GM18526 (cell line): ENCODE measurements around the gene RNU6-9.

Source experiments
- POLR2A ChIP-seq: IDR thresholded peaks from 3 replicates; pipeline ENCODE4 v1.6.1; 2011; ENCODE audit not compliant: insufficient read length; ENCODE audit errors: extremely low read depth

RNU6-9 gene

DNA sequence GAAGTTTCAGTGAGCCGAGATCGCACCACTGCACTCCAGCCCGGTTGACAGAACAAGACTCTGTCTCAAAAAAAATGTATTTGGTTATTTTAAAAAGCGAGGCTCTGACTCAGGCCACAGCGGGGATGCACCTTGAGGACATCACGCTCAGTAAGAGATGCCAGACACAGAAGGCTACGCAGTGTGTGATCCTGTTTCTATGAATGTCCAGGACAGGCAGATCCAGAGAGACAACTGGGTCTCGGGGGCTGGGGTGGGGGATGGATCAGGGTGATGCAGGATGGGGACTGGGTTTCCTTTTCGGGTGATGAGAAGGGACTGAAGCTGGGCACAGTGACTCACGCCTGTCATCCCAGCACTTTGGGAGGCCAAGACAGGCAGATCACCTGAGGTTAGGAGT is 5.7 kb upstream of the RNU6-9 start:
- TF ChIP-seq POLR2A = no peak

DNA sequence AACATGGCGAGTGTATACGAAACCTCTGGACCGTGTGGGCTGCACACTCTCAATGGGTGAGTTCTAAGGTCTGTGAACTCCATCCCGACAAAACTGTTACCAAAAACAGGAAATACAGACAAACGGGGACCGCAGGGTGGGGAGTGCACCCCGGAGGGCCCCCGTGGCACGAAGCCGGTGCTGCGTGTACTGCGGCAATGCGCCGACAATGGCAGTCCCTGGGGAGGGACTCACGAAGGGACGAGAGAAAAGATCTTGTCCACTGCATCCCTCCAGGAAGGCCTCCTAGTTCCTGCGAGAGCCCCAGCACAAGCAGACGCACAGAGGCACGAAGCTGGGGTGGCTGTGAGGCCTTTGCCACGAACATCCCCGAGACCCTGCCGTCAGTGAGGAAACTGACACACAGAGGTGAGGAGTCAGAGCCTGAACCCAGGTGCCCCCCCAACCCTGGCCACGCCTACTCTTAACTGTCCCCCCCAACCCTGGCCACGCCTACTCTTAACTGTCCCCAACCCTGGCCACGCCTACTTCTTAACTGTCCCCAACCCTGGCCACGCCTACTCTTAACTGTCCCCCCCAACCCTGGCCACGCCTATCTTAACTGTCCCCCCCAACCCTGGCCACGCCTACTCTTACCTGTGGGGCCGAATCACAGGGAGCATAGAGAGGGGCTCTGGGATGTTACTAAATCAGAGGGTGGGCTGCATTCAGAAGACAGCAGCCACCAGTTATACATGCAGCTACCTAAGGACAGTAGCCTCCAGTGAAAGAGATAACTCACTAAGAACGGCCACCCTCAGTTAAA is 4.5 kb upstream of the RNU6-9 start:
- no peak for TF ChIP-seq POLR2A

DNA sequence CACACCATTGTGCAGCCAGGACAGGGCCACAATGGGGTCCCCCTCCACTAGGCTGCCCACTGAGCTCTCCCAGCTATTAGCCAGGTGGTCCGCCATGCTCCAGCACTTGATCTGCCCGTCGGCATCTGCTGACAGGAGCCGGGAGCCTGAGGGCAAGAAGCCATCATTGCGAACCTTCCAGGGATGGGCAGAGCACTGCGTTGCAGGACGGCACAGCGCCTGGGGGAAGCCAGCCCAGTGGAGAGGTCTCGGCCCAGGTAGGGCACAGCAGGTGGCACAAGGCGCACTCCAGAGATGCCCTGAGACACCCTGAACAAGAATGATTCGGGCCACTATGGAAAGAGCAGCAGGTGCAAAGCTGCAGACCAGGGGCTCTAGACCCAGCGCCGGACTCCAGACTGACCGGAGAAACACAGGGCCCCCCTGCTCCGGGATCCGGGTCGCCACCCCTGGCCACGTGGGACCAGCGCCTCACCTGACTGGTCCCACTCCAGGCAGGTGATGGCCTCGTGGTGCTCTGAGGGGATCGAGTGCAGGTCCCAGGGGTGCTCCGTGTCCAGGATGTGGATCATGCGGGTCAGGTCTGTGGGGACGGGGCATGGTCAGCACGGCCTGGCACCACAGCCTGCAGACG is 3.5 kb upstream of the RNU6-9 start:
- no peak for TF ChIP-seq POLR2A

DNA sequence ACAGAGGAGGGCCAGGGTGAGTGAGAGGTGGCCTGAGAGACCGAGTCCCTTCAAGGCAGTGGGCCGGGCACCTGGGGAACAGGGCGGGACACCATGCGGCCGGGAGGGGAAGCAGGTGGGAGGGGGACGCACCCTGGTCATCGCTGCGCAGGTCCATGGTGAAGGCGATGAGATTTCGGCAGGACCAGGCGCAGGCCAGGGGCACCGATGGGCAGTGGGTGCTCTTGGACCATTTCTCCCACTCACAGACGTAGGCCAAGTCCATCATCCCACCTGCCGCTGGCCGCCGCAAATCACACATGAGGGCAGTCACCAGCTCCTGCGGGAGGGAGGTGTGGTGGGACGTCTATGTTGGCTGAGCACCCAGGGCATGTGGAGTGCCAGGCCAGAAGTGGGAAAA is 2.5 kb upstream of the RNU6-9 start:
- no peak for TF ChIP-seq POLR2A

DNA sequence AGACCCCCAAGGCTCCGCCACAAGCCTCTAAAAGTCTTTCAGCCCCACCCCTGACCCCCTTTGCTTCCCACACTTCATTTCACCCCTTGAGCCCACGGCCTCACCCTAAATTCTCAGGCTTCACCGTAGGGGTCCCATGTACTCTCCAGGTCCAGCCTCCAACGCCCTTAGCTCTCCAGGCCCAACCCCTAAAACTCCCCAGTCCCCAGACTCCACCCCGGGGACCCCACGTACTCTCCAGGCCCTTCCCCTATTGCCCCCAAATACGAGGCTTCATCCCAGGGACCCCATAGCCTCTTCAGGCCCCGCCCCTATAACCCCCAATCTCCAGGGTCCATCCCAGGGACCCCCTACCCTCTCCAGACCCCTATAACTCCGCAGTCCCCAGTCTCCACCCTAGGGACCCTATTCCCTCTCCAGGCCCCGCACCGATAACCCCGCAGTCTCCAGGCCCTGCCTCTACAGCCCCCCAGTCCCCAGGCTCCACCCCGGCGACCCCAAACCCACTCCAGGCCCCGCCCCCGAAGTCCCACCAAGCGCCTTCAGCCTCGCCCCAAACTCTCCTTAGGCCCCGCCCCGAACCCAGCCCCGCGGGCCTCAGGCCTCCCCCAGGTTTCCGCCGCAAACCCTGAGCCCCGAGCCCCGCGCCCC is 916 bp upstream of the RNU6-9 start:
- TF ChIP-seq POLR2A = no peak

DNA sequence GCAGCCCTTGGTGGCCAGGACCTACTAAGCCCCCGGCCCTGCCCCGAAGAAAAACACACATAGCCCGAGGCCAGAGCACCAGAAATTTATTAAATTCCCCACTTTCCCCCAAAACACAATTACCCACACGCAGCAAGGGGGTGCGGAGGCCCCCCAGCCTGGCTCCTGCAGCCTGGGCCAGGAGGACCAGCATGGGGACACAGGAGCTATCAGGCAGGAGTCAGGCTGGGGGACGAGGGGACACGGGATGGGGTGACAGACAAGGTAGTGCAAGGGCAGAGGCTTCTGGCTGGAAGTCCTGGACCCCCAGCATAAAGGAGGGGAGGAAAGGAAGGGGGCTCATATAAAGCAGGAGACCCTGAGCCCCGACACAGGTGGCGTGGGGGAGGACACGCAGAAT is 3.1 kb downstream of the RNU6-9 start:
- TF ChIP-seq POLR2A = no peak

DNA sequence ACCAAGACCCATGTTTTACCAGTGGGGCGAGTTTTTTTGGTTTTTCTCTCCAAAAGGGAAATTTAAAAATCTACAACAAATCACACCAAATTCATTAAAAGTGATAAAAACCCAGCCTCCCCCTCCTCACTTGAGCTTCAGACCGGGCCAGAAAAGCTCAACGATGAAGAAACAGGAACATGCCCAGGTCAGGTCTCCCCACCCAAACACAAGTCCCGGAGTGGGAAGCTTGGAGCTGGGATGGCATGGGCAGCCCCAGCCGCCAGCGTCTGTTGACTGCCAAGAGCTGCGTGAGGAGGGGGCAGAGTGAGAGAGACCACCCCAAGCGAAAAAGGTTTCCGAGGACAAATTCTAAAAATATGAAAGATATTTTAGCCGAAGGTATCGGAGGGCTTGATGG is 3.7 kb downstream of the RNU6-9 start:
- no peak for TF ChIP-seq POLR2A

DNA sequence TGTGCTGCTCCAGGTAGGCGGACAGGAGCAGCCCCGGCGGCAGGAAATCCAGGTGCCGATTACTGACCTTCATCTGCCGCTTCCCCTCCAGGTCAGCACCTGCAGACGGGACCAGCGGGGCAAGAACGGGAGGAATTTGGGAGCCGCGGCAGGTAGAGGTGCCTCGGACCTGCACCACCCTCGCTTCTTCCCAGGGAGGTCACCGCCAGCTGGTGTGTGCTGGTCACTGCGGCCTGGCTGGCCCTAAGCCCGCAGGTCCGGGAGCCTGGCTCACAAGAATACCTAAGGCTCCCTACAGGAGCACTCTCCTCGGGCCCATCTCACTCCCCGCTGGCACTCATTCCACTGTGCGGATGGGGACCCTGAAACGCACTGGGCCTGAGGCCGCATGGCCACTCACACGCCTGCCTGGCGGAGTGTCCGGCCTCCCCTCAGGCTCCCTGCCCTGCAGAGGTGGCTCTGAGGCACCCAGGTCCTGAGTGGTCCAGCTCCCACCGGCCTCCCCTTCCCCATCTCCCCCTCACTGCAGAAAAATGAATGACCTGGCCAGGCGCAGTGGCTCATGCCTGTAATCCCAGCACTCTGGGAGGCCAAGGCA is 4.3 kb downstream of the RNU6-9 start:
- no peak for TF ChIP-seq POLR2A

DNA sequence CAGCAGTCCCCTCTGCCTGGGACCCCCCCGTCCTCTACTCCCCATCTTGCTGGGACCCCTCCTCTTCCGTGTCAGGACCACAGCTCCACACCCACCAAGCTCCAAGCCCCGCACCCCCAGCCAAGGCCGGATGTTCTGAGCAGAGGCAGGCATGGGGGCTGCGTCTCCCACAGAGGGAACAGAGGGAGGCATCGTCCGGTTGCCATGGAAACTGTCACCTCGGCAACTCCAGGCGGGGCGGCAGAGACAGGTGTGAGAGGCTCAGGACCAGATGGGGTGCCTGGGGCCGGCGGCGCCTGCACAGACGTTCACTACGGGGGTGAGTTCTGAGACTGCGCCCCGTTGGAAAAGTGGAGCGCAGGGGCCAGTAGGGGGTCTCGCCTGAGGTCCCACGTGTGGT is 5.4 kb downstream of the RNU6-9 start:
- TF ChIP-seq POLR2A = no peak

DNA sequence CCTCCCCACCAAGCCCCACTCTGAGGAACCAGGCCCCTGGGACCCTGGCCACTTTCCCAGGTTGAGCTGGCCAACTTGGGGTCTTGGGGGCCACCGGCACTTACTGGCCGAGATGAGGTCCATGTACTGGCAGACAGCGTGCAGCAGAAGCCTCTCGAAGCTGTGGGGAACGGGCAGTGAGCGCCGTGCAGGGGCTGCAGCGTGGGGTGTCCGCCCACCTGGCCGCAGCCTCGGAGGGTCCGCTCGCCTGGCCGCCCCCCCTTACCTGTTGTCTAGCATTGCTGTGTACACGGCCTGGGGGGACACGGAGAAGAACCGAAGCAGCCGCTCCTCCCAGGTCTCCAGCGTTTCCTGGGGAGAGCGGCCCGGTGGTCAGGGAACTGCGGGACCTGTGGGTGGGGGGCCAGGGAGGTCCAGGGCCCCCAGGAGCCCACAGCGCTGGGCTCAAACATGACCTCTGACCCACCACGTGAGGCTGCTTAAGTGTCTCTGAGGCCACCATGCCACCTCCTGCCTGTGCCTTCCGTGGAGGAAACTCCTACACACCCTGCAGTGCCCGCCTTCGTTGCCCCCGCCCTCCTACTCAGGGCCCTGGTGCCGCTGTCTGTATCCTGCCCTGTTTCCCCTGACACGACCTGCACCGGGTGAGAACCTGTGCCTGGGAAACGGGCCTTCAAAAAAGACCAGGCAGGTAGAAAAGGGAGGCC is 6.2 kb downstream of the RNU6-9 start:
- TF ChIP-seq POLR2A = no peak

DNA sequence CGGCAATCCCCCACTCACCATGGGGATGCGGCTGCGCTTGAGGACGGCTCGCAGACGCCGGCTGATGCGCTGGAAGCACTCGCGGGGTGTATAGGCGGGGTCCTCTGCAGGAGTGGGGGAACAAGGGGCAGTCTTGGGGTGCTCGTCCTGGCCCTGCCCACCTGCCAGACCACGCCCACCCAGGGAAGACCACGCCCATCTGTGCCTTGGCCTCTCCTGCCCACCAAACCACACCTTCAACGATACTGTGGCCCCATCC is 6.7 kb downstream of the RNU6-9 start:
- no peak for TF ChIP-seq POLR2A

DNA sequence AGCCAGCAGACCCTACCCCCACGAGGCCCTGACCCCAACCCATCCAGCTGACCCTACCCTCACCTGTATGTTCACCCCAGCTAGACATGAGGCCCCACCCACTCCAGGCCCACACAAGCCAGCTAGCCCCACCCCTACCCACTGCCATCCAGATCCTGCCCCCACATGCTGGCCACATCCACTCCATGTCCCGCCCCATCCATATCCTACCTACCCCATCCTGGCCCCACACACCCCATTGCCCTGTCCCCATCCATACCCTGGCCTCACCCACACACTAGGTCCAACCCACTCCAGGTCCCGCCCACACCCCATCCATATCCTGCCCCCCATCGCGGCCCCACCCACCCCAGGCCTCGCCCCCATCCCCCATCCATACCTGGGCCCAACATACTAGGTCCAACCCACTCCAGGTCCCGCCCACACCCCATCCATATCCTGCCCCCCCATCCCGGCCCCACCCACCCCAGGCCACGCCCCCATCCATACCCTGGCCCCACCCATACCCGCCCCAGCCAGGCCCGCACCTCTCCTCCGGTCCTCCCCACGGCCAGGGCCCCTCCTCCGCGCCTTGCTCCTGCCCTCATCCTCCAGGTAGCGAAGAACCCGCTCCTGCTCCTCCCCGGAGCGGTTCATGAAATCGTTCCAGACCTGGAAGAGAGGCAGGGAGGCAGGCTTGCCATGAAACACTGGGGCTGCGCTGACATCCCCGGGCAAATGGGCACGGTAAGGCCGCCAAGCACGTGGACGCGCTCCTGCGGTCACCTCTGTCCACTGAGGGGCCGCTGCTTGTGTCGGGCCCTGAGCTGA is 7.2 kb downstream of the RNU6-9 start:
- TF ChIP-seq POLR2A = no peak

DNA sequence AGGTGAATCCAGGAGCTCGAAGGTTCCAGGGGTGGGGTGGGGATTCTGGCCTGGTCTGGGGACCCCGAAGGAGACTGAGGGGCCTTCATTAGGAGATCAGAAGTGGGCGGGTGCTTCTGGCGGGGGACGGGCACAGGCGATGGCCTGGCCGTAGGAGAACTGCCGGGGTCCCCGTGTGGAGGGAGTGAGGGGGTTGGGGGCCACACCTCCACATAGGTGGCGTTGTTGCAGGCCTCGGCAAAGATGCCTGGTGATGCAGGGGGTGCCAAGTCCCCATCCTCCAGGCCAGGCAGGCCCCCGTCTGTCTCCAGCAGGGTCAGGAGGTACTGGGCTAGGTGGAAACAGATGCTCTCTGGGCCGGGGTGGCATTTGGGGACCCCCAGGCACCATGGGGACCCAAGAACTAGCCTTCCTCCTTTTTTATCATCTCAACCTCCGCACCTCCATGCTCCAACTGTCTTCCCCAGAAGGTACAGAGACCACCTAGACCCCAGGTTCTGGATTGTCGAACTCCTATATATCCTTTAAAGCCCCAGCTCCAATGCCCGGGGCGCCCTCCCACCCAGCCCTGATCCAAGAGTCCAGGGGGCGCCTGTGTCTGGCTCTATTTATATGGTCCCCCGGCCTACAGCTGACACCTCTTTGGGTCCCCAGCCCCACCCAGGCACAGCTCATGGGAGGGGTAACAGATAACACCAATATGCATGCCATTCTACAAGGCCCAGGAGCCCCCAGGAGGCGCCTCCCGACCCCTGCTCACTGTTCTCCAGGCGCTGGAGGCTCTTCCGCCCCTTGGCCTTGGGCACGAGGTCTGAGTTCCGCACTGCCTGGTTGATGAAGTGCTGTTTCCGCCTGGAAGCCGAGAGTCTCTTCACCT is 8.2 kb downstream of the RNU6-9 start:
- TF ChIP-seq POLR2A = no peak

DNA sequence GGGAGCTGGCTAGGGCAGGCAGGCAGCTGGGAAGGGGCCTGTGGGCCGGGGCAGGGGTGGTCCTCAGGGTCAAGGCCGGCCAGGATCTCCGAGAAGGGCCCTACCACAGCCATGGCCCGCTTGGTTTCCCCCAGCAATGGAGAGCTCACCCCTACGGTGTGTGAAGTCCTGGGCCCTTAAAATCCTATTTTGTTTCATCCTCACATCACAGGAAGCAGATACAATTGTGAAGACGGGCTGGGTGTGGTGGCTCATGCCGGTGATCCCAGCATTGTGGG is 8.7 kb downstream of the RNU6-9 start:
- no peak for TF ChIP-seq POLR2A

DNA sequence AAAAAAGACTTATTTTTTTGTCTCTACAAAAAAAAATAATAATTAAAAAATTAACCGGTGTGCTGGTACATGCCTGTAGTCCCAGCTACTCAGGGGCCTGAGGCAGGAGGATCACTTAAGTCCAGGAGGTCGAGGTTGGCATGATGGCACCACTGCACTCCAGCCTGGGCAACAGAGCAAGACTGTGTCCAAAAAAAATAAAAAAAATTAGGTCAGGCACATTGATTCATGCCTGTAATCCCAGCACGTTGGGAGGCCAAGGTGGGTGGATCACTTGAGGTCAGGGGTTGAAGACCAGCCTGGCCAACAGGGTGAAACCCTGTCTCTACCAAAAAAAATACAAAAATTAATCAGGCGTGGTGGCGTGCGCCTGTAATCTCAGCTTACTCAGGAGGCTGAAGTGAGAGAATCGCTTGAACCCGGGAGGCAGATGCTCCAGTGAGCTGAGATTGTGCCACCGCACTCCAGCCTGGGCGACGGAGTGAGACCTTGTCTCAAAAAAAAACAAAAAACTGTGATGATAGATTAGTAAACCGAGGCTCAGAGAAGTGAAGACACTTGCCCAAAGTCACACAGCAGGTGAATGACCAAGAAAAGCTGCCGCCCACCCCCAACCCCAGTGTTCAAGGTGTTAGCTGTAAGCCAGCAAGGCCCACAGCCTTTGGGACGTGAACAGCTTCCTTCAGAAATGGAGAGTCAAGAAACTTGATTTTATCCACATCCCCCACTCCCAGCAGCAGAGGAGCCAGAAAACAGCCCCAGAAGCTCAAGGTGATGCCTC is 9.4 kb downstream of the RNU6-9 start:
- TF ChIP-seq POLR2A = no peak
